GM19099 (cell line): Measurements from ENCODE around the gene ADGRV1.

ENCODE experiments used
- POLR2A ChIP-seq: IDR thresholded peaks from 3 replicates; pipeline ENCODE4 v1.6.1; 2011; ENCODE audit warnings: low read depth; ENCODE audit not compliant: insufficient read length; ENCODE audit errors: extremely low read depth

The ADGRV1 gene

GRCh38 chr5:90881626-90882150 lies 323.1 kb downstream of the ADGRV1 start:
- TF ChIP-seq POLR2A: no peak

GRCh38 chr5:90882448-90882847 lies 323.9 kb downstream of the ADGRV1 start:
- no peak for TF ChIP-seq POLR2A

GRCh38 chr5:90885180-90885868 lies 326.7 kb downstream of the ADGRV1 start:
- no peak for TF ChIP-seq POLR2A

- no peak for TF ChIP-seq POLR2A
Observed at GRCh38 chr5:90886381-90886780, 327.8 kb downstream of the ADGRV1 start.

- TF ChIP-seq POLR2A: no peak
Observed at GRCh38 chr5:90888511-90889324, 330.1 kb downstream of the ADGRV1 start.

GRCh38 chr5:90889325-90889600 lies 330.7 kb downstream of the ADGRV1 start:
- no peak for TF ChIP-seq POLR2A

GRCh38 chr5:90890180-90890579 lies 331.6 kb downstream of the ADGRV1 start:
- no peak for TF ChIP-seq POLR2A

- TF ChIP-seq POLR2A: no peak
Observed at GRCh38 chr5:90894866-90895420, 336.3 kb downstream of the ADGRV1 start.

- no peak for TF ChIP-seq POLR2A
Observed at GRCh38 chr5:90897618-90898017, 339.0 kb downstream of the ADGRV1 start.

GRCh38 chr5:90898326-90899013 lies 339.9 kb downstream of the ADGRV1 start:
- TF ChIP-seq POLR2A: no peak

- no peak for TF ChIP-seq POLR2A
Observed at GRCh38 chr5:90899014-90899604, 340.5 kb downstream of the ADGRV1 start.

- no peak for TF ChIP-seq POLR2A
Observed at GRCh38 chr5:90901261-90901660, 342.7 kb downstream of the ADGRV1 start.

- no peak for TF ChIP-seq POLR2A
Observed at GRCh38 chr5:90902170-90902569, 343.6 kb downstream of the ADGRV1 start.

GRCh38 chr5:90902651-90903386 lies 344.2 kb downstream of the ADGRV1 start:
- no peak for TF ChIP-seq POLR2A
